Aorta (tissue), 5 donors: ENCODE results near the gene RNF182. TPM values are rescaled to one million over a fixed set of nuclear protein-coding genes. Genes with fewer than 3 reads are reported as not detected.

Source experiments
- ATAC-seq: fragments of 200-7000 bp; cut with Tn5 transposase; one replicate; pipeline ENCODE4 v1.9.1; 2022; ENCODE audit warnings: moderate library complexity; ENCODE audit not compliant: low FRiP score
- DNase-seq, 2 donors: peaks; one replicate each; pipeline ENCODE4 v3.0.0-alpha.2; 2020
- H3K27ac ChIP-seq, 2 donors: one replicate each; pipeline ENCODE4 v1.5.1; 2013; ENCODE audit warnings: low read length in 2 of 2, mild to moderate bottlenecking in 2 of 2, moderate library complexity in 2 of 2, control low read depth in 1 of 2, inconsistent platforms in 1 of 2, low read depth in 1 of 2
- H3K27me3 ChIP-seq, 2 donors: one replicate each; pipeline ENCODE4 v1.6.1; 2013; ENCODE audit warnings: control low read depth in 1 of 2, low read length in 1 of 2, mild to moderate bottlenecking in 1 of 2, moderate library complexity in 1 of 2; ENCODE audit not compliant: insufficient read depth in 2 of 2, control insufficient read depth in 1 of 2
- H3K36me3 ChIP-seq, 2 donors: one replicate each; pipeline ENCODE4 v1.6.1; 2013; ENCODE audit warnings: control low read depth in 1 of 2, low read length in 1 of 2, mild to moderate bottlenecking in 1 of 2; ENCODE audit not compliant: insufficient read depth in 2 of 2, control insufficient read depth in 1 of 2
- H3K4me1 ChIP-seq, 2 donors: one replicate each; pipeline ENCODE4 v1.6.1; 2013; ENCODE audit warnings: low read length in 2 of 2, control low read depth in 1 of 2, mild to moderate bottlenecking in 1 of 2, moderate library complexity in 1 of 2; ENCODE audit not compliant: insufficient read depth in 2 of 2, control insufficient read depth in 1 of 2
- H3K4me3 ChIP-seq, 2 donors: one replicate each; pipeline ENCODE4 v1.5.1; 2013; ENCODE audit warnings: low read length in 2 of 2, control low read depth in 1 of 2, mild to moderate bottlenecking in 1 of 2
- H3K9me3 ChIP-seq: one replicate; pipeline ENCODE4 v1.6.1; 2013; ENCODE audit warnings: mild to moderate bottlenecking, low read length; ENCODE audit not compliant: control insufficient read depth
- WGBS, 2 donors: extraction: QIAGEN DNeasy Blood & Tissue Kit; methylation state at CpG; one replicate each; pipeline ENCODE4 v1.1.7; 2013; 5-methylcytosine and 5-hydroxymethylcytosine counted together
- intact Hi-C, 2 donors: fragments of 100-400 bp; cut with DNase I; formaldehyde crosslinking; loops; one replicate each; pipeline versions ENCODE4 v1.14.2 to v1.15.0; 2022
- polyA plus RNA-seq, 2 donors: library from polyadenylated mRNA; stranded (reverse); fragments of 200-250 nt; gene quantifications; one replicate each; pipeline ENCODE4 v1.2.3, GENCODE V29; 2013
- total RNA-seq, 2 donors: library from RNA; stranded (reverse); fragmentation: NEBNext Ultra II Directional; extraction: Animal tissue kit (Norgen Biotek cat#: 25700); gene quantifications; one replicate each; pipeline ENCODE4 v1.2.1, GENCODE V29; 2021
- donor health status: healthy with polysubstance abuse.
- donor health status: Bipolar disorder and iron deficiency.
- donor health status: DM: no; HTN: no; CAD: no.
- donor health status: DM: no; HTN: no; CAD: no.
- donor health status: DM: yes; HTN: yes; CAD: no.

The RNF182 gene
- total and polyA plus RNA-seq, 4 donors = 0.13 to 0.60 (median 0.36) TPM; not detected in 1

DNA sequence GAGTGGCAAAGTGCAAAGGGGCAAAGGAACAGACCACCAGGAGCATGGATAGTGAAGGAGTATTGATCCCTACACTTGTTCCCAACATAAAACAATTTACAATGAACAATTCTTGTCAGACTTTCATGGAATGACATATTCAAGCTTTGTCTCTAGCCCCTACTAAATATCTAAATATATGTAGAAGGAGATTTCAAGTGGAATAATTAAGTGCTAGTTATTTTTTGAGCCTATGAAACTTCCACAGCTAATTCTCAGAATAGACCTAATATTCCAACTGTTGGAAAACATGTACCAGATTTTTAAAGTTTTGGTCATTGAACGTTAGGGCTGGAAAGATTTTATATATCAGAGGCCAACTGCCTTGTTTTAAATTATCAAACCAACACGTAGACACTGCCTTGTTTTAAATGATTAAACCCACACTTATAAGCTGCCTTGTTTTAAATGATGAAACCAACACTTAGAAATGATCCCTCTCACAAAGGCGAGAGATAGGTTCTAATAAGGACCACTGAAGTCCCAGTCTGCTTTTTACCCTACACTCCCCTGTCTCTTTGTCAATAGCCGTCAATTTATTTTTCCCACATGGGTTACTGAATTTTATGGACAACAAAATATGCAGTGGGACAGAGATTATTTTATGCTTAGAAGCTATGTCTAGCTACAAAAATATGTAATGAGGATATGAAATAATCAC, 62.1 kb downstream of the RNF182 start:
- H3K9me3 ChIP-seq = no peaks in the 10 kb centered on the region
- intact Hi-C loops = no loop called here
- DNase-seq = no peak
- no peaks in the 10 kb centered on the region for H3K27me3 ChIP-seq
- H3K4me3 ChIP-seq = no peak overlapping the region
- H3K27ac ChIP-seq = no peak overlapping the region
- WGBS, 2 donors = 77 to 80% methylated on average over 4 of the region's 4 CpGs
- H3K4me1 ChIP-seq = no peaks in the 10 kb centered on the region
- H3K36me3 ChIP-seq = no peaks in the 10 kb centered on the region
- ATAC-seq = no peak

- WGBS, 2 donors = 84 to 87% methylated on average over 11 of the region's 11 CpGs
- no peak for ATAC-seq
- Histone ChIP-seq H3K27ac (no peak overlapping the region), H3K9me3 (no peaks in the 10 kb centered on the region), H3K4me3 (no peak overlapping the region), H3K36me3 (no peaks in the 10 kb centered on the region), H3K4me1 (no peaks in the 10 kb centered on the region), H3K27me3 (no peaks in the 10 kb centered on the region)
- intact Hi-C loops = no loop called here
- no peak for DNase-seq
Measured at GRCh38 chr6:13987400-13987865, 62.7 kb downstream of the RNF182 start.

DNA sequence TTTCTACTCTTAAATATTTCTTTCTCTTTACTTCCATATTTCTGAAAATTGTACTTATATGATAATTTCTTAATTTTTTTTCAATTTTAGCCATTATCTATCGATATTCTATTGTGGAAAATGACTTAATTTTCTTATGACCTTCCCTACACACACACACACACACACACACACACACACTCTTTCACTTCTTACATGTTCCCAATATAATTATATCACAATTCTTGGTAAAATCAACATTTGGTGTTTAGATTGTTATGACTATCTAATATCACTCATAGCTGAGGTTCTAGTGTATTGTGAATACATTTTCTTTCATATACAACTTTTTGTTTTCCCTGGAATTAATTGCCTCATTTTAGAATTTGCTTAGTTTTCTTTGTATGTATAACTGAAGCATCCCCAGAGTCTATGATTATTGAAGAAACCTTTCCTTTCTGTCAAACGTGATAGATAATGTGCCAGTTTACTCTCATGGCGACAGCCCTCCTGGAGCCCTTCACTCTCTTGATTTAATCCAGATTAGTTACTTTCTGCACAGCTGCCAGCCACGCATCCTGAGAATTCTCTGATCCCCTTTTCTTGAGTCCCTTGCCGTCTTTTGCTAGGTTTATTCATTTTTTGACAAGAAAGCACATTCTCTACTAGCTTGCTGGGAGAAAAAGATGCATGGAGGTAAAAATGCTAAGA, 63.4 kb downstream of the RNF182 start:
- H3K27me3 ChIP-seq = no peaks in the 10 kb centered on the region
- H3K4me1 ChIP-seq = no peaks in the 10 kb centered on the region
- H3K36me3 ChIP-seq = no peaks in the 10 kb centered on the region
- no peak overlapping the region for H3K27ac ChIP-seq
- intact Hi-C loops = no loop called here
- 49 to 52% methylated on average over 5 of the region's 5 CpGs for WGBS, 2 donors
- ATAC-seq = no peak
- peaks cover 1% of the 10 kb centered on the region for H3K9me3 ChIP-seq
- no peak overlapping the region for H3K4me3 ChIP-seq
- DNase-seq = no peak

DNA sequence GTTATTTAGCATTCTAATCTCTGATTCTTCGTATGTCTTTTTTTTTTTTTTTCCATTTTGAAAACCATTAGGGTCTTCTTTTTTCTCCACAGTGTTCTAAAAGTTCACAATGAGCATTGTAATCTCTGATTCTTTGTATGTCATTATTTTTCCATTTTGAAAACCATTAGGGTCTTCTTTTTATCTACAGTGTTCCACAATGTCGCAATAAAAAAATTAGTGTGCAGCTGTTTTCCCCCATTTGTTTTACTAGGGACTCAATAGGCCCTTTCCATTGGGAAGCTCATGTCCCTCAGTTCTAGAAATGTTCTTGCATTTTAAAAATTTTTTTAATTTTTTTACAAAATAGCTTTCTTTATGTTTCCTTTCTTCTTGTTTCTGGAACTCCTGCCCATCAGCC, 64.2 kb downstream of the RNF182 start:
- Histone ChIP-seq H3K4me3 (no peak overlapping the region), H3K36me3 (no peaks in the 10 kb centered on the region), H3K27ac (no peak overlapping the region), H3K27me3 (no peaks in the 10 kb centered on the region), H3K4me1 (no peaks in the 10 kb centered on the region), H3K9me3 (peaks cover 1% of the 10 kb centered on the region)
- DNase-seq = no peak
- 78 to 85% methylated on average over 2 of the region's 2 CpGs for WGBS, 2 donors
- ATAC-seq = no peak
- intact Hi-C loops = no loop called here

DNA sequence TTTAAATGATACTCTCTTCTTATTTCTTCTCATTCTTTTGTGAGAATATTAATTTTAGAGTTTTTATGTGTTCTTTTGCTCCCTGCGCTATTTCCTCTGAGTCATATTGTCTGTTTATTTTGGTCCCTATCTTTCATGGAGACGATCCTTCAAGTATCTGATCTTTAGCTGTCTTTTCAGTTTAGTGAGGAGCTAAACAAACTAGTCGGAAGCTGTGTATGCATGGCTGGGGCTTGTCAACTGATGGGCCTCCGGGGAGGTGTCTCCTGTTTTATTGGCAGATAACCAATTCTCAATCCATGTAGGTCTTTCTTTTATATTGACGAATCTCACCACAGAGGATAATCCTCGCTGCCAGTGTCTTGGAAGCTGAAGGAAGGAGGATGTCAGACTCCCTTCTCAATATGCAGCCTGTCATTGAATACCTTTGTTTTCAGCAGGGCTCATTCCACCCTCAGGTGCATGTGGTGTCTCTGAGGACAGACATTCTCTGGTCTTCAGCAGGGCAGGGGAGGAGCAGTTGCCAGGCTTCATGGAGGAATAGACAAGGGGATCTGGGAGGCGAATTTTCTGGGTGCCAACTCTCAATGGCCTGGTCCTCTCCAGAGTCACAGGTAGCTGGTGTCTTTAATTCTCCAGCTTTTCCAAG, 64.9 kb downstream of the RNF182 start:
- Histone ChIP-seq H3K27me3 (no peaks in the 10 kb centered on the region), H3K27ac (no peak overlapping the region), H3K36me3 (no peaks in the 10 kb centered on the region), H3K4me1 (no peaks in the 10 kb centered on the region), H3K4me3 (no peak overlapping the region), H3K9me3 (peaks cover 1% of the 10 kb centered on the region)
- 73 to 76% methylated on average over 7 of the region's 7 CpGs for WGBS, 2 donors
- intact Hi-C loops = no loop called here
- no peak for DNase-seq
- ATAC-seq = no peak

GRCh38 chr6:13990796-13991195, 66.0 kb downstream of the RNF182 start:
- Histone ChIP-seq H3K4me1 (no peaks in the 10 kb centered on the region), H3K27ac (no peak overlapping the region), H3K36me3 (no peaks in the 10 kb centered on the region), H3K27me3 (no peaks in the 10 kb centered on the region), H3K9me3 (peaks cover 1% of the 10 kb centered on the region), H3K4me3 (no peak overlapping the region)
- DNase-seq (no peak), ATAC-seq (no peak)
- intact Hi-C loops = no loop called here
- 28 to 41% methylated on average over 3 of the region's 3 CpGs for WGBS, 2 donors

DNA sequence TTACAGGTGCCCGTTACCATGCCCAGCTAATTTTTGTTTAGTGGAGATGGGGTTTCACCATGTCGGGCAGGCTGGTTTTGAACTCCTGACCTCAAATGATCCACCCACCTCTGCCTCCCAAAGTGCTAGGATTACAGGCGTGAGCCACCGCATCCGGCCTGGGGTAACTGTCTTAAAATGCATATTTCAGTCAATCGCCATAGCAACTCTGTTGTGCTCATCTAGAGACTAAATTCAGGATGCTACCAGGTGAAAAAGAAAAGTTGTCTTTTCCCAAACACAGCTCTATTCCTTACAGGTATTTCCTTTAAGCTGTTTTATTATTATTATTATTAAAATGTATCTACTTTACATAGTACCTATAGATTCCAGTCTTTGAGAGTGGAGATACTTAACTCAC, 66.6 kb downstream of the RNF182 start:
- Histone ChIP-seq H3K4me1 (no peaks in the 10 kb centered on the region), H3K36me3 (no peaks in the 10 kb centered on the region), H3K4me3 (no peak overlapping the region), H3K27me3 (no peaks in the 10 kb centered on the region), H3K27ac (no peak overlapping the region), H3K9me3 (peaks cover 1% of the 10 kb centered on the region)
- intact Hi-C loops = no loop called here
- 89% methylated on average over 6 of the region's 6 CpGs for WGBS, 2 donors
- ATAC-seq = no peak
- DNase-seq = no peak

DNA sequence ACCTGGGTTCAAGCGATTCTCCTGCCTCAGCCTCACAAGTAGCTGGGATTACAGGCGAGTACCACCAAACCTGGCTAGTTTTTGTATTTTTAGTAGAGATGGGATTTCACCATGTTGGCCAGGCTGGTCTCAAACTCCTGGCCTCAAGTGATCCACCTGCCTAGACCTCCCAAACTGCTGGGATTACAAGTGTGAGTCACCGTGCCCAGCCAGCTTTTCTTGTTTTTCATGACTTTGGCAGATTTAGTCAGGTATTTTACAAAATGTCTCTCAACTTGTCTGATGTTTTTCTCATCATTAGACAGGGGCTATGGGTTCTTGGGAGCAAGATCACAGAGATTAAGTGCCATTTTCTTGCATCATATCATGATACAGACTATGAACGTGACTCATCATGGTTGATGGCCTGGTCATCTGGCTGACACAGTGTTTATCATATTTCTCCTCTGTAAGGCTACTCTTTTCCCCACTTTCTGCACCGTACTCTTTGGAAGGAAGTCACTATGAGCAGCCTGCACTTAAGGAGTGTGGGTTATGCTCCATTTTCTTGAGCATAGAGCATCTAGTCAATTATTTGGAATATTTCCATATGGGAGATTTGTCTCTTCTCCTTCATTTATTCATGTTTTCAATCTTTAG, 67.8 kb downstream of the RNF182 start:
- ATAC-seq (no peak), DNase-seq (no peak)
- Histone ChIP-seq H3K4me3 (no peak overlapping the region), H3K36me3 (no peaks in the 10 kb centered on the region), H3K9me3 (peaks cover 1% of the 10 kb centered on the region), H3K27me3 (no peaks in the 10 kb centered on the region), H3K4me1 (no peaks in the 10 kb centered on the region), H3K27ac (no peak overlapping the region)
- intact Hi-C loops = no loop called here
- 85 to 86% methylated on average over 5 of the region's 5 CpGs for WGBS, 2 donors
